GM12878 (cell line): ENCODE data around the gene SPATS1. TPM values are rescaled to one million over a fixed set of nuclear protein-coding genes. Genes with fewer than 3 reads are reported as not detected.

Experiments used
- BHLHE40 ChIP-seq, 2 experiments: fragments of 450-650 bp in 1 of 2; IDR thresholded peaks; 2 replicates each; pipeline ENCODE4 v1.6.1; 2011 to 2017; ENCODE audit warnings: low read depth in 2 of 2, borderline replicate concordance in 1 of 2, improper control_type of control experiment in 1 of 2, low read length in 1 of 2, mild to moderate bottlenecking in 1 of 2
- EED ChIP-seq: sonication (generic); IDR thresholded peaks from 2 replicates; pipeline ENCODE4 v1.6.1; 2016; ENCODE audit warnings: antibody characterized with exemption, low read depth
- JUNB ChIP-seq: IDR thresholded peaks from 2 replicates; pipeline ENCODE4 v1.6.1; 2016; ENCODE audit warnings: antibody characterized with exemption, mild to moderate bottlenecking
- JUND ChIP-seq: IDR thresholded peaks from 2 replicates; pipeline ENCODE4 v1.6.1; 2012; ENCODE audit warnings: low read depth, mild to moderate bottlenecking, low read length, improper control_type of control experiment, moderate library complexity
- MTA3 ChIP-seq: IDR thresholded peaks from 2 replicates; pipeline ENCODE4 v1.6.1; 2012; ENCODE audit warnings: low read length, inconsistent platforms, borderline replicate concordance
- NR2F1 ChIP-seq: fragments of 450-650 bp; conservative IDR thresholded peaks from 2 replicates; pipeline ENCODE4 v1.6.1; 2017; ENCODE audit warnings: mild to moderate bottlenecking
- PML ChIP-seq: IDR thresholded peaks from 2 replicates; pipeline ENCODE4 v1.6.1; 2012; ENCODE audit warnings: low read length, inconsistent platforms
- POLR2AphosphoS5 ChIP-seq: IDR thresholded peaks from 2 replicates; pipeline ENCODE4 v1.6.1; 2011; ENCODE audit warnings: mild to moderate bottlenecking, low read length, inconsistent platforms
- RB1 ChIP-seq: fragments of 450-650 bp; formaldehyde crosslinking; IDR thresholded peaks from 2 replicates; pipeline ENCODE4 v1.6.1; 2017; ENCODE audit warnings: mild to moderate bottlenecking, borderline replicate concordance
- SP1 ChIP-seq: IDR thresholded peaks from one replicate; pipeline ENCODE4 v1.6.1; 2011; ENCODE audit warnings: low read depth, low read length
- TAF1 ChIP-seq: IDR thresholded peaks from 2 replicates; pipeline ENCODE4 v1.6.1; 2011; ENCODE audit warnings: mild to moderate bottlenecking, low read depth, low read length, borderline replicate concordance
- TARDBP ChIP-seq: IDR thresholded peaks from 2 replicates; pipeline ENCODE4 v1.6.1; 2016; ENCODE audit warnings: borderline replicate concordance
- TBL1XR1 ChIP-seq: IDR thresholded peaks from 2 replicates; pipeline ENCODE4 v1.6.1; 2012; ENCODE audit warnings: low read depth, low read length, improper control_type of control experiment
- YBX1 ChIP-seq: fragments of 450-650 bp; IDR thresholded peaks from 2 replicates; pipeline ENCODE4 v1.6.1; 2016; ENCODE audit warnings: antibody characterized with exemption
- polyA plus RNA-seq, 11 experiments: library from polyadenylated mRNA; depleted of rRNA in 4 of 11; unstranded in 6 of 11; stranded (reverse) in 5 of 11; fragments of >200 nt; fragmentation: Nextera tagmentation in 4 of 11; fragmentation: Illumina TruSeq in 1 of 11; extraction: Ambion mirVana in 4 of 11; extraction: Trizol in 1 of 11; gene quantifications; 1 replicate in 1 of 11; 2 replicates in 10 of 11; pipeline versions ENCODE4 v1.2.1 to v1.2.3, GENCODE V29; 2011 to 2016; ENCODE audit warnings: inconsistent platforms in 2 of 11, missing spikeins in 2 of 11, low read depth in 1 of 11
- total RNA-seq, 4 experiments: library from RNA; depleted of rRNA in 3 of 4; stranded (reverse); fragments of >200 nt in 3 of 4; fragmentation: Illumina TruSeq in 1 of 4; extraction: Trizol in 1 of 4; gene quantifications; 2 replicates each; pipeline versions ENCODE4 v1.2.1 to v1.2.3, GENCODE V29; 2013 to 2021
- TF ChIP-seq, protein P1 (sequence below): fragments of 450-650 bp; IDR thresholded peaks from 2 replicates; pipeline ENCODE4 v1.6.1; 2018; ENCODE audit warnings: borderline replicate concordance, mild to moderate bottlenecking; ENCODE audit not compliant: partially characterized antibody
- TF ChIP-seq, protein P2 (sequence below): fragments of 450-650 bp; conservative IDR thresholded peaks from 2 replicates; pipeline ENCODE4 v1.6.1; 2017; ENCODE audit warnings: mild to moderate bottlenecking, moderate library complexity
- TF ChIP-seq, protein P3 (sequence below): fragments of 450-650 bp; IDR thresholded peaks from 2 replicates; pipeline ENCODE4 v1.6.1; 2014; ENCODE audit warnings: mild to moderate bottlenecking
- TF ChIP-seq, protein P4 (sequence below): fragments of 150-350 bp; IDR thresholded peaks from 2 replicates; pipeline ENCODE4 v1.6.1; 2016; ENCODE audit warnings: low read depth, low read length

The SPATS1 gene
- total and polyA plus RNA-seq, 10 of the 15 experiments (the other 5 are each of a cell fraction or from before 2014, with no cell fraction given), result 0.12 TPM; not detected in 9

DNA sequence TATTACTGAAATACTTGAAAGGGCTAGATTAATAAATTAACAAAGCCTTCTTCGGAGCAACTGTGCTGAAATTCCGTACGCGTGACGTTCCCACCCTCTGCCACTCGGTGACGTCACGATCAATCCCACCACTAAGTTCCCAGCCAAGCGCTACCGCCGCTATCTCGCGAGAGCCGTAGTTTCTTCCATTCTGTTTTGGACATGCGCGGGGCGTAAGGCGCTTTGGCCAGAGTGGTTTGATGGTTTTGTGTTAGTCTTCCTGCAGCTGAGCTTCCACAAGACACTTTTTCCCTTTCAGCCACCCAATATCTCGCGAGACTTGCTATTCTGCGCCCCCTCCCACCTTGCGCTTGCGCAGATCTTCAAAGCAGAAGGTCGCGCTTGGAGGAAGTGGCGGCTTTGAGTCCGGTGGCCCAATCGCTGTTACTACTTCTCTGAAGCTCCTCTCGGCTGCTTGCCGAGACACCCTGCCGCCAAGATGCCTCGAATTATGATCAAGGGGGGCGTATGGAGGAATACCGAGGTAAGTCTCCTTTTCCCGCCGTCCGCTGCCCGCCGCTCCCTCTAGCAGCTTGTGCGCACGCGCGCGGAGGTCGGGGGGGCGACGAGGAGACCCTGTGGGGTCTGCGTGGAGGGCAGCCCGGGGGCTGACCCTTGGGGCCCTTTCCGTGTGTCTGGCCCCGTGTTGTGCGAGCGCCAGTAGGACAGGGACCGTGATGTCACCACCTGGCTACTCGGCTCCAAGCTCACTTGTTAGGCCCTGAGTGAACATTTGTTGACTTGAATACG, 45.1 kb downstream of the SPATS1 start, which contains the start of gene CDC5L (continued):
- TF ChIP-seq, protein P1, sequence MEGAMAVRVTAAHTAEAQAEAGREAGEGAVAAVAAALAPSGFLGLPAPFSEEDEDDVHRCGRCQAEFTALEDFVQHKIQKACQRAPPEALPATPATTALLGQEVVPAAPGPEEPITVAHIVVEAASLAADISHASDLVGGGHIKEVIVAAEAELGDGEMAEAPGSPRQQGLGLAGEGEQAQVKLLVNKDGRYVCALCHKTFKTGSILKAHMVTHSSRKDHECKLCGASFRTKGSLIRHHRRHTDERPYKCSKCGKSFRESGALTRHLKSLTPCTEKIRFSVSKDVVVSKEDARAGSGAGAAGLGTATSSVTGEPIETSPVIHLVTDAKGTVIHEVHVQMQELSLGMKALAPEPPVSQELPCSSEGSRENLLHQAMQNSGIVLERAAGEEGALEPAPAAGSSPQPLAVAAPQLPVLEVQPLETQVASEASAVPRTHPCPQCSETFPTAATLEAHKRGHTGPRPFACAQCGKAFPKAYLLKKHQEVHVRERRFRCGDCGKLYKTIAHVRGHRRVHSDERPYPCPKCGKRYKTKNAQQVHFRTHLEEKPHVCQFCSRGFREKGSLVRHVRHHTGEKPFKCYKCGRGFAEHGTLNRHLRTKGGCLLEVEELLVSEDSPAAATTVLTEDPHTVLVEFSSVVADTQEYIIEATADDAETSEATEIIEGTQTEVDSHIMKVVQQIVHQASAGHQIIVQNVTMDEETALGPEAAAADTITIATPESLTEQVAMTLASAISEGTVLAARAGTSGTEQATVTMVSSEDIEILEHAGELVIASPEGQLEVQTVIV, result no peak
- TF ChIP-seq, protein P2, sequence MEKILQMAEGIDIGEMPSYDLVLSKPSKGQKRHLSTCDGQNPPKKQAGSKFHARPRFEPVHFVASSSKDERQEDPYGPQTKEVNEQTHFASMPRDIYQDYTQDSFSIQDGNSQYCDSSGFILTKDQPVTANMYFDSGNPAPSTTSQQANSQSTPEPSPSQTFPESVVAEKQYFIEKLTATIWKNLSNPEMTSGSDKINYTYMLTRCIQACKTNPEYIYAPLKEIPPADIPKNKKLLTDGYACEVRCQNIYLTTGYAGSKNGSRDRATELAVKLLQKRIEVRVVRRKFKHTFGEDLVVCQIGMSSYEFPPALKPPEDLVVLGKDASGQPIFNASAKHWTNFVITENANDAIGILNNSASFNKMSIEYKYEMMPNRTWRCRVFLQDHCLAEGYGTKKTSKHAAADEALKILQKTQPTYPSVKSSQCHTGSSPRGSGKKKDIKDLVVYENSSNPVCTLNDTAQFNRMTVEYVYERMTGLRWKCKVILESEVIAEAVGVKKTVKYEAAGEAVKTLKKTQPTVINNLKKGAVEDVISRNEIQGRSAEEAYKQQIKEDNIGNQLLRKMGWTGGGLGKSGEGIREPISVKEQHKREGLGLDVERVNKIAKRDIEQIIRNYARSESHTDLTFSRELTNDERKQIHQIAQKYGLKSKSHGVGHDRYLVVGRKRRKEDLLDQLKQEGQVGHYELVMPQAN, result peak; percentile 69
- no peak for TF ChIP-seq YBX1
- no peak for TF ChIP-seq MTA3
- peak; percentile 85 for TF ChIP-seq NR2F1
- no peak for TF ChIP-seq SP1
- TF ChIP-seq TAF1, result peak; percentile 61
- no peak for TF ChIP-seq TBL1XR1
- peak; percentile 19 to 56; a peak in 2 of 4 replicates for TF ChIP-seq BHLHE40 (IDR thresholded peaks at IDR 0.05; ENCODE audit: borderline replicate concordance in 1 of 2, low read depth in 2 of 2, low read length in 1 of 2)
- TF ChIP-seq POLR2AphosphoS5, result peak; percentile 94
- TF ChIP-seq, protein P3, sequence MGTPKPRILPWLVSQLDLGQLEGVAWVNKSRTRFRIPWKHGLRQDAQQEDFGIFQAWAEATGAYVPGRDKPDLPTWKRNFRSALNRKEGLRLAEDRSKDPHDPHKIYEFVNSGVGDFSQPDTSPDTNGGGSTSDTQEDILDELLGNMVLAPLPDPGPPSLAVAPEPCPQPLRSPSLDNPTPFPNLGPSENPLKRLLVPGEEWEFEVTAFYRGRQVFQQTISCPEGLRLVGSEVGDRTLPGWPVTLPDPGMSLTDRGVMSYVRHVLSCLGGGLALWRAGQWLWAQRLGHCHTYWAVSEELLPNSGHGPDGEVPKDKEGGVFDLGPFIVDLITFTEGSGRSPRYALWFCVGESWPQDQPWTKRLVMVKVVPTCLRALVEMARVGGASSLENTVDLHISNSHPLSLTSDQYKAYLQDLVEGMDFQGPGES, result no peak
- TF ChIP-seq PML, result peak; percentile 96
- no peak for TF ChIP-seq EED
- TF ChIP-seq JUNB, result no peak
- TF ChIP-seq RB1, result peak; percentile 95
- no peak for TF ChIP-seq TARDBP
- TF ChIP-seq JUND, result no peak
- TF ChIP-seq, protein P4, sequence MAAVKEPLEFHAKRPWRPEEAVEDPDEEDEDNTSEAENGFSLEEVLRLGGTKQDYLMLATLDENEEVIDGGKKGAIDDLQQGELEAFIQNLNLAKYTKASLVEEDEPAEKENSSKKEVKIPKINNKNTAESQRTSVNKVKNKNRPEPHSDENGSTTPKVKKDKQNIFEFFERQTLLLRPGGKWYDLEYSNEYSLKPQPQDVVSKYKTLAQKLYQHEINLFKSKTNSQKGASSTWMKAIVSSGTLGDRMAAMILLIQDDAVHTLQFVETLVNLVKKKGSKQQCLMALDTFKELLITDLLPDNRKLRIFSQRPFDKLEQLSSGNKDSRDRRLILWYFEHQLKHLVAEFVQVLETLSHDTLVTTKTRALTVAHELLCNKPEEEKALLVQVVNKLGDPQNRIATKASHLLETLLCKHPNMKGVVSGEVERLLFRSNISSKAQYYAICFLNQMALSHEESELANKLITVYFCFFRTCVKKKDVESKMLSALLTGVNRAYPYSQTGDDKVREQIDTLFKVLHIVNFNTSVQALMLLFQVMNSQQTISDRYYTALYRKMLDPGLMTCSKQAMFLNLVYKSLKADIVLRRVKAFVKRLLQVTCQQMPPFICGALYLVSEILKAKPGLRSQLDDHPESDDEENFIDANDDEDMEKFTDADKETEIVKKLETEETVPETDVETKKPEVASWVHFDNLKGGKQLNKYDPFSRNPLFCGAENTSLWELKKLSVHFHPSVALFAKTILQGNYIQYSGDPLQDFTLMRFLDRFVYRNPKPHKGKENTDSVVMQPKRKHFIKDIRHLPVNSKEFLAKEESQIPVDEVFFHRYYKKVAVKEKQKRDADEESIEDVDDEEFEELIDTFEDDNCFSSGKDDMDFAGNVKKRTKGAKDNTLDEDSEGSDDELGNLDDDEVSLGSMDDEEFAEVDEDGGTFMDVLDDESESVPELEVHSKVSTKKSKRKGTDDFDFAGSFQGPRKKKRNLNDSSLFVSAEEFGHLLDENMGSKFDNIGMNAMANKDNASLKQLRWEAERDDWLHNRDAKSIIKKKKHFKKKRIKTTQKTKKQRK, result no peak
